ENCODE data around the gene GCHFR.

The GCHFR gene

DNA sequence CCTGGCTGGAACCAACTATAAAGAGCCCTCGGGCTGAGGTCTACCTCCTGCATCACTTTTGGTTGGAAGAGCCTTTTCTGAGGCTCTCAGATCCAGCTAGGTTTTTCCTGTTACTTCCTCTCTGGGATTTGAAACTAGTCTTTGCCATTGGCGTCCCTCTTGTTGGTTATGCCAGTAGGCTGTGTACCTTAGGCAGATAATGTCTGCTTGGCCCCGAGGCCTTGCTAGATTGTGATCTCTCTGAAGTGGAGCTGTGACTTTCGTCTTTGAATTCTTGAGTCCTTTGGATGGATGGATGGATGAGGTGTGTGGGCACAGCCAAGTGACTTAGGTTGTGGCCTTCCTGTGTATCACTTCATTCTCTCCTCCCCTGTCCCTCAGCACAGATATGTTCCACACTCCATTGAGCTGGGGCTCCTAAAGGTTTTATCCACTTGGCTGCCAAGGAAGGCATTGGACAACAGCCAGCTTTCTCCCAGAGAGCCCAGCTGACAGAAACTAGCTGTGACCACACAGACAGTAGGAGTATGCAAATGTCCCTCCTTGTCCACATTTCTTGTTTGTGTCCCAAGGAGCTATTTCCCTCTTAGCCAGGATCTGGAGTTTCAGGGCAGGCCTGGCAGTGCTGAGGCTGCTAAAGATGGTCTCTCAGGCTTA, 51.3 kb downstream of the GCHFR start:
- no peak for DNase-seq

Measured in NCI-H1417 treated with DMSO at 0.1 percent for 48 hours (cell line).